ENCODE results near the gene EZH1.
"Not testable (repeated sequence)": the region's sequence is repeated elsewhere in the genome, so short reads cannot be mapped to it uniquely, and the experiment has no call there.

EZH1 gene

DNA sequence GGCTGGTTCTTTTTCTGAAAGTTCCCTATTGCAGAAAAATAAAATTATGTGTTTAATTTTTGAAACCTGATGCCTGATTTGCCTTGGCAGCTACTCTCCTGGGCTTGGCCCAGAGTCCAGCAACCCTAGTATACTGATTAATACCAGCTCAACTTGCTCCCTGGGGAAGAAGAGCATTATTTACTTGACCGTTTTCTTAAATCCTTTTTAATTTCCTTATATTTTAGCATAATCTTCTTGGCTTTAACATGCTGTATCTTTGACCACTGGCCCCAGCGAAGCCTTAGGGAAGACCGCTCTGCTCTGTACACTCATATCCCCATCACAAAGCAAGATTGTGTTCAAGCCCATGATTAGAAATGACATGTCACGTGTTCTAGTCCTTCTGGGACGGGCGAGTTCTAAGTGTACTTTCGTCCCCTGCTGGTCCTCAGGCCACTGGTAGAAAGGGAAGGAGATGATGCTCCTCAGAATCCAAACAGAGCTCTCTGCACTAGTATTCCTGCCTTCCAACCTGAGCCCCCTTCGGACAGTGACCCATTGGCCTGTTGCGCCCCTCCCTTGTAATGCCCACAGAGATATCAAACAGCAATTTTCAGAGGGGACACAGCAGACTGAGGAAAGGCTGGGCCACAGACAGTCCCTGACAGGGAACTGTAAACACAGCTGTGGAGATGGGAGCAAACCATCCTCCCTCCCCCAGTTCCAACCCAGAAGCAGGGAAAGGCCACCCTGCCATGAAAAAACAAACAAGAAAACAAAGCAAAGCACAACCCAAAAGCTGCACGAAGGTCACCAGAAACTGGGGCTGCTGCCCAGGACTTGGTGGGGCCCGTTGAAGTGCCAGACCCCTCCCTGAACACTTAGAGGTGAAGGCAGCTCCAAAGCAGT lies 4.3 kb upstream of the EZH1 start:
- Histone ChIP-seq H3K9me3 (ENCODE audit: control insufficient read depth in 2 of 2, low read length in 2 of 2) (no peaks in the 10 kb centered on the region), H3K9ac (ENCODE audit: low read length in 2 of 2) (peak overlapping the region in 1 of 2 donors; percentile 13), H3K4me1 (ENCODE audit: control insufficient read depth, insufficient read depth, low read length) (peaks cover 20% of the 10 kb centered on the region), H3K4me3 (ENCODE audit: low read length in 2 of 2) (no peak overlapping the region), H3K36me3 (ENCODE audit: control insufficient read depth in 2 of 2, insufficient read depth in 2 of 2, low read length in 2 of 2) (no peaks in the 10 kb centered on the region), H3K27me3 (ENCODE audit: control insufficient read depth in 1 of 2, insufficient read depth in 2 of 2, low read length in 2 of 2) (peaks cover 0 to 3% of the 10 kb centered on the region in 2 donors), H3K27ac (ENCODE audit: low read length) (peak overlapping the region; percentile 64)

GRCh38 chr17:42748202-42748907 lies 3.5 kb upstream of the EZH1 start:
- no peak overlapping the region for H3K9ac ChIP-seq (ENCODE audit: low read length in 2 of 2)
- no peak overlapping the region for H3K4me3 ChIP-seq (ENCODE audit: low read length in 2 of 2)
- H3K4me1 ChIP-seq (ENCODE audit: control insufficient read depth, insufficient read depth, low read length) = peaks cover 27% of the 10 kb centered on the region
- peak overlapping the region; percentile 64 for H3K27ac ChIP-seq (ENCODE audit: low read length)
- H3K27me3 ChIP-seq (ENCODE audit: control insufficient read depth in 1 of 2, insufficient read depth in 2 of 2, low read length in 2 of 2) = peaks cover 0 to 3% of the 10 kb centered on the region in 2 donors
- H3K36me3 ChIP-seq (ENCODE audit: control insufficient read depth in 2 of 2, insufficient read depth in 2 of 2, low read length in 2 of 2) = no peaks in the 10 kb centered on the region
- H3K9me3 ChIP-seq (ENCODE audit: control insufficient read depth in 2 of 2, low read length in 2 of 2) = no peaks in the 10 kb centered on the region

GRCh38 chr17:42744283-42744805 lies 496 bp downstream of the EZH1 start:
- H3K4me1 ChIP-seq (ENCODE audit: control insufficient read depth, insufficient read depth, low read length) = peaks cover 22% of the 10 kb centered on the region

DNA sequence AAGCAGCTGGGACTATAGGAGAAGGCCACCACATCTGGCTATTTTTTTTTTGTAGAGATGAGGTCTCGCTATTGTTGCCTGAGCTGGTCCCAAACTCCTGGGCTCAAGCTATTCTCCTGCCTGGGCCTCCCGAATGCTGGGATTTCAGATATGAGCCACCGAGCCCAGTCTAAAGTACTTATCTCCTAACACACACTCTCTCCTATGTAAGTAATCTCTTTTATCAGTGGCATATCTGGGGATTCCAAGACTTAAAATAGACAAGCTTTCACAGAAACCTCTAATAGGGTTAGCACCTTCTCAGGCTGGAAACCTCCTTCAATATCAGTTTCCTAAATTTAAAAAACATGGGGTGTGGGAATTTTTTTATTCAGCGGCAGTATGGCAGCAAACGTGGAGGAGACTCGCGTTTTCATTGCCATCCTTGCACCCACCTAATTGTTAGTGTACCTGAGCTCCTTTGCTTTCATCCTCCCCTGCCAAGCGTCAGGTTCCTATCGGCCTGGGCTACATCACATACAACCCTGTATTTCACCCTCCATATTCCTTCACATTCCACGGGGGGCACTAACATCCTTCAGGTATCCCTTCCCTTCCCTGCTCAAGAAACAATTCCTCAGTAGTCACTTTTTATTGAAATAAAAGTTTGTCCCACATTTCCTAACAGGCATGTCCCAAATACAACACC lies 1.1 kb downstream of the EZH1 start:
- peaks cover 17% of the 10 kb centered on the region for H3K4me1 ChIP-seq (ENCODE audit: control insufficient read depth, insufficient read depth, low read length)
- H3K9me3 ChIP-seq (ENCODE audit: control insufficient read depth in 2 of 2, low read length in 2 of 2) = no peaks in the 10 kb centered on the region
- peak overlapping the region; percentile 91 to 95 for H3K4me3 ChIP-seq (ENCODE audit: low read length in 2 of 2)
- H3K36me3 ChIP-seq (ENCODE audit: control insufficient read depth in 2 of 2, insufficient read depth in 2 of 2, low read length in 2 of 2) = no peaks in the 10 kb centered on the region
- H3K9ac ChIP-seq (ENCODE audit: low read length in 2 of 2) = peak overlapping the region; percentile 81 to 83
- H3K27ac ChIP-seq (ENCODE audit: low read length) = peak overlapping the region; percentile 76
- no peaks in the 10 kb centered on the region for H3K27me3 ChIP-seq (ENCODE audit: control insufficient read depth in 1 of 2, insufficient read depth in 2 of 2, low read length in 2 of 2)

More at GRCh38 chr17:42744283-42744805, 496 bp downstream of the EZH1 start:
- Histone ChIP-seq H3K9ac (ENCODE audit: low read length in 2 of 2) (peak overlapping the region; percentile 81 to 83), H3K27me3 (ENCODE audit: control insufficient read depth in 1 of 2, insufficient read depth in 2 of 2, low read length in 2 of 2) (peaks cover 0 to under 1% of the 10 kb centered on the region in 2 donors), H3K36me3 (ENCODE audit: control insufficient read depth in 2 of 2, insufficient read depth in 2 of 2, low read length in 2 of 2) (no peaks in the 10 kb centered on the region), H3K4me3 (ENCODE audit: low read length in 2 of 2) (peak overlapping the region; percentile 91 to 95), H3K9me3 (ENCODE audit: control insufficient read depth in 2 of 2, low read length in 2 of 2) (no peaks in the 10 kb centered on the region), H3K27ac (ENCODE audit: low read length) (peak overlapping the region; percentile 76)

DNA sequence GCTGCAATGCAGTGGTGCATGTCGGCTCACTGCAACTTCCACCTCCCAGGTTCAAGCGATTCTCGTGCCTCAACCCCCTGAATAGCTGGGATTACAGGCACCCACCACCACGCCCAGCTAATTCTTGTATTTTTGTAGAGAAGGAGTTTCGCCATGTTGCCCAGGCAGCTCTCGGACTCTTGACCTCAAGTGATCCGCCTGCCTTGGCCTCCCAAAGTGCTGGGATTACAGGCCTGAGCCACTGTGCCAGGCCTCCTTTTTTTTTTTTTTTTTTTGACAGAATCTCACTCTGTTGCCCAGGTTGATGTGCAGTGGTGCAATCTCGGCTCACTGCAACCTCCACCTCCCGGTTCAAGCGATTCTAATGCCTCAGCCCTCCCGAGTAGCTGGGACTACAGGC lies 1.9 kb downstream of the EZH1 start:
- not testable (repeated sequence) for H3K36me3 ChIP-seq (ENCODE audit: control insufficient read depth in 2 of 2, insufficient read depth in 2 of 2, low read length in 2 of 2); H3K27me3 ChIP-seq (ENCODE audit: control insufficient read depth in 1 of 2, insufficient read depth in 2 of 2, low read length in 2 of 2); H3K27ac ChIP-seq (ENCODE audit: low read length); H3K9ac ChIP-seq (ENCODE audit: low read length in 2 of 2); H3K9me3 ChIP-seq (ENCODE audit: control insufficient read depth in 2 of 2, low read length in 2 of 2); H3K4me3 ChIP-seq (ENCODE audit: low read length in 2 of 2)
- peaks cover 16% of the 10 kb centered on the region for H3K4me1 ChIP-seq (ENCODE audit: control insufficient read depth, insufficient read depth, low read length)

DNA sequence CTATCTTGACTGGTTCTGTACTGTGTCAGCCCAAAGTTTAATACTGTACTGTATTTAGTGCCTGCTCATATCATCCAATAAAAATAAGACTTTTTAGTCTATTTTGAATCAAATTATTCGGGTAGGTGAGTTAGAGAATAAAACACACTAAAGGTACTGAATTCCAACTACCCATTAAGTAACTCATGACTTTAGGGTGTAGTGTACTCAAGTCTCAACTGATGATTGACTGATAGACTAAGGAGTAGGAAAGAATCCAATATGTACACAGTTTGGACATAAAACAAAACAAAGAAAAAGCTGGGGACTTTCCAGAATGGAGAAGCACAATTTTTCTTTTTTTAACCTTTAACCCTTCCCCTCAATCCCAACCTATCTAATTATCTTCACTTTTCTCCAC lies 4.1 kb downstream of the EZH1 start:
- H3K27ac ChIP-seq (ENCODE audit: low read length) = no peak overlapping the region
- no peaks in the 10 kb centered on the region for H3K27me3 ChIP-seq (ENCODE audit: control insufficient read depth in 1 of 2, insufficient read depth in 2 of 2, low read length in 2 of 2)
- H3K4me1 ChIP-seq (ENCODE audit: control insufficient read depth, insufficient read depth, low read length) = peaks cover 16% of the 10 kb centered on the region
- no peaks in the 10 kb centered on the region for H3K36me3 ChIP-seq (ENCODE audit: control insufficient read depth in 2 of 2, insufficient read depth in 2 of 2, low read length in 2 of 2)
- no peak overlapping the region for H3K9ac ChIP-seq (ENCODE audit: low read length in 2 of 2)
- H3K4me3 ChIP-seq (ENCODE audit: low read length in 2 of 2) = no peak overlapping the region
- no peaks in the 10 kb centered on the region for H3K9me3 ChIP-seq (ENCODE audit: control insufficient read depth in 2 of 2, low read length in 2 of 2)

DNA sequence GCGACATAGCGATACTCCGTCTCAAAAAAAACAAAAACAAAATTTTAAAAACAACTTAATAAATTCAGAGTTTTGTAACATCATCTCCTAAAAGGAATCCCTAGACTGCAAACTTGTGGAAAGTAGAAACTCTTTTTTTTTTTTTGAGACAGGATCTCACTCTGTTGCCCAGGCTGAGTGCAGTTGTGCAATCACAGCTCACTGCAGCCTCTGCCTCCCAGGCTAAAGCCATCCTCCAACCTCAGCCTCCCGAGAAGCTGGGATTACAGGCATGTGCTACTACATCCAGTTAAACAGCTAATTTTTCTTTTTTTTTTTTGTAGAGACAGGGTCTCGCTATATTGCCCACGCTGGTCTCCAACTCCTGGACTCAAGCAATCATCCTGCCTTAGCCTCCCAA lies 19.7 kb downstream of the EZH1 start:
- Histone ChIP-seq H3K9ac (ENCODE audit: low read length in 2 of 2) (no peak overlapping the region), H3K27ac (ENCODE audit: low read length) (no peak overlapping the region), H3K36me3 (ENCODE audit: control insufficient read depth in 2 of 2, insufficient read depth in 2 of 2, low read length in 2 of 2) (peaks cover 29 to 39% of the 10 kb centered on the region in 2 donors), H3K27me3 (ENCODE audit: control insufficient read depth in 1 of 2, insufficient read depth in 2 of 2, low read length in 2 of 2) (no peaks in the 10 kb centered on the region), H3K4me3 (ENCODE audit: low read length in 2 of 2) (no peak overlapping the region), H3K4me1 (ENCODE audit: control insufficient read depth, insufficient read depth, low read length) (no peaks in the 10 kb centered on the region), H3K9me3 (ENCODE audit: control insufficient read depth in 2 of 2, low read length in 2 of 2) (no peaks in the 10 kb centered on the region)

GRCh38 chr17:42723636-42724035 lies 21.2 kb downstream of the EZH1 start:
- H3K4me3 ChIP-seq (ENCODE audit: low read length in 2 of 2) = no peak overlapping the region
- no peaks in the 10 kb centered on the region for H3K9me3 ChIP-seq (ENCODE audit: control insufficient read depth in 2 of 2, low read length in 2 of 2)
- H3K27ac ChIP-seq (ENCODE audit: low read length) = no peak overlapping the region
- H3K27me3 ChIP-seq (ENCODE audit: control insufficient read depth in 1 of 2, insufficient read depth in 2 of 2, low read length in 2 of 2) = no peaks in the 10 kb centered on the region
- H3K9ac ChIP-seq (ENCODE audit: low read length in 2 of 2) = no peak overlapping the region
- H3K4me1 ChIP-seq (ENCODE audit: control insufficient read depth, insufficient read depth, low read length) = no peaks in the 10 kb centered on the region
- peaks cover 36 to 44% of the 10 kb centered on the region in 2 donors for H3K36me3 ChIP-seq (ENCODE audit: control insufficient read depth in 2 of 2, insufficient read depth in 2 of 2, low read length in 2 of 2)

DNA sequence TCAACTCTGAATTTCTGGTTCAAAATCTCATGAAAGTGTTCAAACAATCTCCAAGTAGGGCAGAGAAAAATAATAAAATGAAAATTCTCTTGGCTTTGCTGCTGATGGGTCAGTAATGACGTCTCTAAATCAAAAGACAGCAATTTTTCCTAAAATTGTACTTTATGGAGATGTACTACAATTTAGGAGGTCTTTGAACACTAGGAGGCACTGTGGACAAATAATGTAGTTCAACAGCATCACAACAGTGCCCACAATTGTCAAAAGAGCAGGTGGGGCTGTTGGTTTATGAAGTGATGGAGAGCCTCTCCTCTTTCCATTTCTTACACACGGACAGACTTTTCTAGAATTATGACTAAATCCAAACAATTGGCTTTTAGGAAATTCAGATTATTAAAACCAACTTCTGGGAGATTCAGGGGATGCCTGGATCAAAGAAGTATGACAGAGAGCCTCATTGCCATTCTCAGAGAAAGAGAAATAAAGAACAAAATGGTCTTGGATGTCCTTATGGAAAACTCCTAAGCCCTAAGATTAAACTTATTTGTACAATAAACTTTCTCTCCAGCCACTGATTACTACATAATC lies 23.8 kb downstream of the EZH1 start:
- Histone ChIP-seq H3K27me3 (ENCODE audit: control insufficient read depth in 1 of 2, insufficient read depth in 2 of 2, low read length in 2 of 2) (no peaks in the 10 kb centered on the region), H3K27ac (ENCODE audit: low read length) (no peak overlapping the region), H3K9me3 (ENCODE audit: control insufficient read depth in 2 of 2, low read length in 2 of 2) (no peaks in the 10 kb centered on the region), H3K9ac (ENCODE audit: low read length in 2 of 2) (no peak overlapping the region), H3K4me3 (ENCODE audit: low read length in 2 of 2) (no peak overlapping the region), H3K36me3 (ENCODE audit: control insufficient read depth in 2 of 2, insufficient read depth in 2 of 2, low read length in 2 of 2) (peaks cover 47 to 56% of the 10 kb centered on the region in 2 donors), H3K4me1 (ENCODE audit: control insufficient read depth, insufficient read depth, low read length) (no peaks in the 10 kb centered on the region)

DNA sequence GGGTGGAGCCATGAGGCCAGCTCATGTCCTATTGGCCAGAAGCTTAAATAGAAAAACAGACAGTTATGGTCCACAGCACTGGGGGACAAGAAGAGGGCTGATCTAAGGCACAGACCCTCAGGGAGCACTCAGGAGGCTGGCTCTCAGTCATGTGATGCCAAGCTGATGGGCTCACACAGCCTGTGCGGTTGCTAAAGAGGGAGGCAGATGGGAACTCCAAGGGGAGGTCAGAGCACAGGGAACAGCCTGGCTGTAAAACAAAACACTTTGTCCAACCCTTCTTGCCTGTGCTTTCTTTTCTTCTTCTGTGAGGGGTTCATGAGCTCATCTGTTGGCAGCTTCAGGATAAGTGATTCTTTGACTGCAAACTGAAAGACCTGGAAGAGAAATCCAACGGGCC lies 35.3 kb downstream of the EZH1 start:
- no peak overlapping the region for H3K4me3 ChIP-seq (ENCODE audit: low read length in 2 of 2)
- H3K9me3 ChIP-seq (ENCODE audit: control insufficient read depth in 2 of 2, low read length in 2 of 2) = no peaks in the 10 kb centered on the region
- H3K4me1 ChIP-seq (ENCODE audit: control insufficient read depth, insufficient read depth, low read length) = no peaks in the 10 kb centered on the region
- H3K27me3 ChIP-seq (ENCODE audit: control insufficient read depth in 1 of 2, insufficient read depth in 2 of 2, low read length in 2 of 2) = no peaks in the 10 kb centered on the region
- peaks cover 70% of the 10 kb centered on the region in 2 donors for H3K36me3 ChIP-seq (ENCODE audit: control insufficient read depth in 2 of 2, insufficient read depth in 2 of 2, low read length in 2 of 2)
- no peak overlapping the region for H3K27ac ChIP-seq (ENCODE audit: low read length)
- no peak overlapping the region for H3K9ac ChIP-seq (ENCODE audit: low read length in 2 of 2)
